Stimulated activated CD8-positive, alpha-beta memory T cell treated with anti-CD3 and anti-CD28 coated beads, Interleukin-7, amount 100 ng/mL, for 1 hour (primary cell): ENCODE data around the gene LMF2.

Source experiments
- DNase-seq, 2 donors: peaks; one replicate each; pipeline ENCODE4 v3.0.0-alpha.2; 2020; ENCODE audit warnings: low read depth in 2 of 2

The LMF2 gene

GRCh38 chr22:50503475-50504145 is 3.9 kb downstream of the LMF2 start:
- DNase-seq = no peak

- no peak for DNase-seq
Observed at GRCh38 chr22:50502628-50503474, 4.7 kb downstream of the LMF2 start.

- no peak for DNase-seq
Observed at GRCh38 chr22:50502096-50502495, 5.4 kb downstream of the LMF2 start.

- DNase-seq = no peak
Observed at GRCh38 chr22:50500452-50500851, 7.0 kb downstream of the LMF2 start.

GRCh38 chr22:50498322-50498890 is 9.1 kb downstream of the LMF2 start:
- peak; percentile 32 to 52 for DNase-seq

GRCh38 chr22:50497093-50497492 is 10.4 kb downstream of the LMF2 start:
- no peak for DNase-seq

GRCh38 chr22:50490531-50491308 is 16.8 kb downstream of the LMF2 start:
- no peak for DNase-seq

- DNase-seq = no peak
Observed at GRCh38 chr22:50489363-50490243, 17.9 kb downstream of the LMF2 start.

- DNase-seq = no peak
Observed at GRCh38 chr22:50488886-50489285, 18.6 kb downstream of the LMF2 start.

- no peak for DNase-seq
Observed at GRCh38 chr22:50488006-50488677, 19.4 kb downstream of the LMF2 start.

GRCh38 chr22:50487290-50488005 is 20.1 kb downstream of the LMF2 start:
- DNase-seq = no peak

- DNase-seq = no peak
Observed at GRCh38 chr22:50486561-50487289, 20.8 kb downstream of the LMF2 start, which contains the start of gene MIOX. TSS of gene MIOX (plus strand) at chr22:50486859. CDS start at chr22:50486898, 39 bp downstream.

GRCh38 chr22:50485221-50486131 is 22.0 kb downstream of the LMF2 start:
- DNase-seq = no peak

- DNase-seq = no peak
Observed at GRCh38 chr22:50483977-50484853, 23.3 kb downstream of the LMF2 start.

GRCh38 chr22:50483556-50483955 is 23.9 kb downstream of the LMF2 start:
- no peak for DNase-seq

- DNase-seq = no peak
Observed at GRCh38 chr22:50483106-50483505, 24.4 kb downstream of the LMF2 start.
